HG02571 (cell line): ENCODE data around the gene RPH3AL.

Experiments
- ATAC-seq: cut with Tn5 transposase; IDR thresholded peaks from one replicate; pipeline ENCODE4 v1.9.1; 2021; ENCODE audit warnings: mild to moderate bottlenecking, moderate library complexity; ENCODE audit not compliant: unreplicated experiment

The RPH3AL gene

DNA sequence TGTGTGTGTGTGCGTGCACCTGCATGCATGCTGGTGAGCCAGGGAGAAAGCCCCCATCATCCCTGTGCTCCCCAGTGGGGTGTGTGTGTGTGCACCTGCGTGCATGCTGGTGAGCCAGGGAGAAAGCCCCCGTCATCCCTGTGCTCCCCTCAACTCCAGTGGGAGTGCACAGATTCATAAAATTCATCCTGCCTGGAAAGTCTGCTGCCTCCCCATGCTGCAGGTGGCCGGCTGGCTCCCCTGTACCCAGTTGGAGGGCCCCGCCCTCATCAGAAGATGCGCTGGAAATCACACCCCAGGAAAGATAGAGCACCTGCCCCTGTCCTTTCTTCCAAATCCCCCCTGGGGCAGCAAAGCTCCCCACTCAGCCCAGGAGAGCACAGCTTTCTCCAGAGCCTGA, 86.4 kb downstream of the RPH3AL start:
- ATAC-seq: no peak

DNA sequence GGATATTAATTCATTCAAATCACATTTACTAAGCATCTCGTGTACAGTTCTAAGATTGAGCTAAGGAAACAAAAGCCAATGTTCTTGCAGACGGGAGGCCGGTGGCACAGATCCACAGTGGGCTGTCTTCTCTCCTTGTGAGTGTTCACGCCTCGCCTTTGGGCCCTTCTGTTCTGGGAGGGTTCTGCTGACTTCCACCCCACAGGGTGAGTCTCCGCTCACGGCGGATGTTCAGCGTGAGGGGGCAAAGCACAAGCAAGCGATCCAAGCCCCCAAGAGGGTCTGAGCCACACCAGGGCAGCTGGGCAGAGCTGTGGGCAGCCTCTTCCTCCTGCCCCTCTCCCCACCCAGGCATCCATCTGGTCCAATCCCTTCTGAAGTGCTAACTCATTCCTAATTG, 86.9 kb downstream of the RPH3AL start:
- ATAC-seq: no peak

DNA sequence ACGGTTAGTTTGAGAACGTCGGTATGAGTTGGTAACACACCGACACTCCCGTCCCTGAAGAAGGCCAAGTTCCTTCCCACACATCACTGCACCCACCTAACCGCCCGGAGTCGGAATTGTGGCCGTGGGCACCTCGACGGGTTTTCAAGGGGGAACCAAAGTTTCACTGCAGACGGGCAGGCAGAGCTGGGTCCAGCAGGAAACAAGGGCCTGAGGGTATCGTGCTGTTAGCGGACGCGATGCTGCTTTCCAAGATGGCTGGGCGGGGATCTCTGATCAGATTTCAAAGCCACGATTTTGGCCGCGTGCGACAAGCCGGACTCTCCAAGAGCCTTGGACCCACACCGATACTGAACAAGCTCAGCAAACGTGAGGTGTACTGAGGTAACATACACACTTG, 88.8 kb downstream of the RPH3AL start:
- no peak for ATAC-seq

GRCh38 chr17:263271-263670, 89.3 kb downstream of the RPH3AL start:
- ATAC-seq: no peak

GRCh38 chr17:261635-262034, 91.0 kb downstream of the RPH3AL start:
- no peak for ATAC-seq

- no peak for ATAC-seq
Observed at GRCh38 chr17:260944-261343, 91.7 kb downstream of the RPH3AL start.

DNA sequence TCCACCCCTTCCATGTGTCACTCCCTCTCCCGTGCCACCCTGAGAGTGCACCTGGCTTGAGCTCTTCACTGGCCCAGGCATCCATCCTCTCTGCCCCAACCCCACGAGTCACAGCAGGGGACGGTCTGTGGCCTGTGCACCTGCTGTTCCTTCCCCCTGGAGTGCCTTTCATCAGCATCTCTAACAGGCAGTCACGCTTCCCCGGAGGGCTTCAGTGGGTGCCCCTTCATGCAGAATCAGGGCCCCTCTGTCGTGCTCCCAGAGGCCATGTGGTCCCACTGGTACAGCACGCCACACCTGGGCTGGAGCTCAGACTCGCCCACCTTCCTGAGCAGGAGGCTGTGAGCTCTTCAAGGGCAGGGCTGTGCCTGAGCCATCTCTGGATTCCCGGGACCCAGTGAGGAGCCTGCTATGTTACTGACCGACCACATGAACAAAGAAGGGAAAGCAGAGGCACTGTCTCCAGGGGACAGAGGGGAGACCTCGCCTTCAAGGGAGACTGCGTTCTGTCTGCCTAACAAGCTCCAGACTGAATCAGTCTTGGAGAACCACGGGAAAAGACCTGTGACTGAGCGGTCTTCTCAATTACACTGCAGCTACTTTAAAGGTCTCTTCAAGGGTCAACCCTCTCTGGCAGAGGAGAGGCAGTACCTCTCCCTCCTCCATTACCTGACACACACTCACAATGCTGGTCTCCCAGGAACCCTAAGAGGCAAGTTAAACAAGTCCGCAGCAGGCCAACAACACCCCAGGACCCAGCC, 92.4 kb downstream of the RPH3AL start:
- no peak for ATAC-seq

DNA sequence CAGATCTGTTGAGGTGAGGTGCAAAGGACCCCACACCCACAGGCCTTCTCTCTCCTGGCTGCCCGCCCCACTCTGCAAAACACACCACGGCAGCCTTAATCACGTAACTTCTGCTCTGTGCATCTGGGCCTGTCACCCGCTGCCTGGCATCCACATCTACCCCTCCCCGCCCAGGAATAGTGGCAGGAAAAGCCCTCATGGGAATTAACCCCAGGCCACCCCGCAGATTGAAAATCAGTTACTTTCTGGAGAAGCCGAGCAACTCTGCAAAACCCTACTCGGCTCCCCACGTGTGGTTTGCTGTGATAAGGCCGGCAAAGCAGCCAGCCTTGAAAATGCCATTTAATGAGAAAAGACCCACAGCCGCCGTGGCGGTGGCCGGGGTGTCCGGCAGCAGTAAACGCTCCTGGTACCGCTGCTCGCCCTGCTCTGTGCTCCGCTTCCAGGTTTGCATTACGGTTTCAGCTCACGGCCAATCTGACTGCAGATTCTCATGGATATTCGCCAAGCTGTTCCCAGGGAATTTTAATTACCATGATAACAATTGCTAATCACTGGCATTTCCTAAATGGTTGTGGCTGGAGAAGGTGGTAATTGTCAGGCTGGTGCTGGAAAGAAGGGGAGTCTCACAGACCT, 93.1 kb downstream of the RPH3AL start:
- no peak for ATAC-seq

GRCh38 chr17:258906-259305, 93.7 kb downstream of the RPH3AL start:
- ATAC-seq: no peak

DNA sequence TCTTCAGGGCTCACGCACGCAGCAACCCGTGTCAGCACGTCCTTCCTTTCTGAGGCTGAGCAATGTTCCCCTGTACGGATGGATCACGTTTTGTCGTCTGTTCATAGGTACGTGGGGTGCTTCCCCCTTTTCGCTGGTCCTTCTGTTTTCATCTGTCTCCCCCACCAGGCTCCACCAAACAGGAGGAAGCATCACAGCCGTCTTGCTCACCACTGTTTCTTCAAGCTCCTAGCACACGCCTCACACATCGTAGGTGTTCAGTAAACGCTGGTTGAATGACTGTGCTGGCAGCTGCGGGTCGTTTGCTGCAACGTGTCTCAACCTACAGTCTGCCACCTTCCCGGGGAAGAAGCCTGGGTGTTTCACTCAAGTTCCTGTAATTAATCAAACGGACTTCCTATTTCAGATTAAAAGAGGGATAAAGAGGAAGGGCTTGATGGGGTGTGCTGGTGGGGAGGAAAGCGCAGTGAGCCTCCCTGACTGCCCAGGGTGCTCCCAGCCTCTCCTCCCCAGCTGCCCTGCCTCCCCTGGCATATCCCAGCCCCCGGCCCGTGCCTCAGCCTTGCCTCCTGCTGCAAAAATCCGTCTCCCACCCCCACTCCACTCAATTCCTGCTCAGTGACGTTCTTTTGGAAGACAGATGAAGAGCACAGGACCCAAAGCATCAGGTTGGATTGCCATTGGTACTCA, 94.4 kb downstream of the RPH3AL start:
- ATAC-seq: no peak

DNA sequence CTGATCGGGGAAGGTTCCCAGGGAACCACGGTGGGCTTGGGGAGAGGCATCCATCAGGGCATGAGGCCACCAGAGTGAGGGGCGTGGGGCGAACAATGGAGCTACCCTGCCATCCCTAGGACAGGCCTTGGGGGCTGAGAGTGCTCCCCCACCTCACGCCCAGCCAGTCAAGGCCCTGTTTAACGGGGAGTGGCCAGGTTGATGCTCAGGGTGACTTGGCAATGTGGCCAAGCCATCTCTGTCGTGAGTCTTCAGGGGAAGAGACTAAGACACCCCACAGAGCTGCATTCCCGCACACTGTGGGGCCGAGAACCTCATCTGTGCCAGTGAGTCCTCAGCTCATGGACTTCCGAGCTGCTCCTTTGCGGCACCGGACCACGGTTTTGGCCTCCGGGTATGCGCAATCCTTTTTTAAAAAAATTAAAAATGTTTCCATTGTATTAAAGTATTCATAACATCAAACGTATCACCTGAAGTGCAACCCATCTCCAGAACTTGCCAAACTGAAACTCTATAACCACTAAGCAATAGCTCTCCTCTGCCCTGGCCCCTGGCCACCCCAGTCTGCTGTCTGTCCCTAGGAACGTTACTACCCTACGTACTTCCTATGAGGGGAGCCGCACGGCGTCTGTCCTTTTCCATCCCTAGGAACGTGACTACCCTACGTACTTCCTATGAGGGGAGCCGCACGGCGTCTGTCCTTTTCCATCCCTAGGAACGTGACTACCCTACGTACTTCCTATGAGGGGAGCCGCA, 99.3 kb downstream of the RPH3AL start:
- ATAC-seq: no peak

- ATAC-seq: no peak
Observed at GRCh38 chr17:252456-252855, 100.2 kb downstream of the RPH3AL start.

DNA sequence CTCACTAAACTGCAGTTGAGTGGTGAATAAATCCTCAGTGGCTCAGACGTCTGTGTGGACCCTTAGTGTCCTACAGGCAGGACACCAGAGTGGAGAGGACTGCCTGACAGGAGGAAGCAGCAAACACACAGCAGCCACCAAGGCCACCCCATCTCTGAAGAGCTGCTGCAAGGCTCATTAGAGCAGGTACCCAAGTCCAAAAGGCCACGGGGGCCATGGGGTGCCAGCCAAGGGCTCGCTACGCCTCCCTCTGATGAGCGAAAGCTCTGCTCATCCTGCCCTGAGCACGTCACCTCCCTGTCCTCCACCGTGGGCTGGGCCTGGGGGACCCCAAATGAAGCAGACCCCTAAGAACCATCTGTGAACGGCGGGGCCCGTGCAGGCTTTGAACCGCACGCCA, 101.1 kb downstream of the RPH3AL start:
- no peak for ATAC-seq

GRCh38 chr17:250487-251300, 101.9 kb downstream of the RPH3AL start:
- no peak for ATAC-seq

GRCh38 chr17:249236-249993, 103.2 kb downstream of the RPH3AL start:
- no peak for ATAC-seq

DNA sequence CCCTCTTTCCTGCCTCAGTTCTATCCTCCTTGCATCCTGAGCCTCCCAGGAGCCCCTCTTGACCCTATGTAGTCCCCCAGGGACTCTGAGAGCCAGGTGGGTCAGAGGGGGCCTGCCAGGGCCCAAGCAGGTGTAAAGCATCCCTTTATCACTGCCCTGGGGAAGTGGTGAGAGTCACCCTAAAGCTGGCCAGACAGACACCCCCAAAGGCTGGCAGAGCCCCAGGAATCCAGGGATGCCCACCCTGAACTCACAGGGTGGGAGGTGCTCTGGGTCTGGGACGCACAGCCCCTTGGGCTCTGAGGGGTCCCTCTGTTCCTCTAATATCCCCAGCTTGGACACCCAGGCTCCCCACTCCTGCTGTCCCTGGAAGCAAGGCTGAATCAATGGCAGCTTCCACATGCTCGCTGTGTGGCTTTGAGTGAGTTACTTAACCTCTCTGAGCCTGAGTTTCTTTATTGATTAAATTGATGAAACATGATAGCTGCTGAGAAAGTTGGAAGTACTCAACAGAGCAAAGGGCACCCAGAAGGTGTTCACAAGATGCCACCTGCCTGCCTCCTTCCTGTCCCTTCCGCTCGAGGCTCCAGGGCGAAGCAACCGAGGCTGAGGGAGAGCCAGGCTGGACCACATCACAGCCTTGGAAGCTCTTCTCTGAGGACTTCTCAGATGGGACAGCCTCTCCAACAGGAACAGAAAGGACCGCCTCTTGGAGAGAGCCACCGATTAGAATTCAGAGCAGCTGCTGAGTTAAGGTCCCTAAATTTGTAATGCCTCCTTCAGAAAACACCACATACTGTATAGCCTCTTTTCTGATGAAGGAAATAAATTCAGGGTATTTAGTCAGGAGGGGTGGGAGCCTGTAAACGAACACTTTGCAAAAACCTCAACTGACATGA, 104.0 kb downstream of the RPH3AL start:
- ATAC-seq: no peak

- ATAC-seq: no peak
Observed at GRCh38 chr17:247767-248166, 104.8 kb downstream of the RPH3AL start.

DNA sequence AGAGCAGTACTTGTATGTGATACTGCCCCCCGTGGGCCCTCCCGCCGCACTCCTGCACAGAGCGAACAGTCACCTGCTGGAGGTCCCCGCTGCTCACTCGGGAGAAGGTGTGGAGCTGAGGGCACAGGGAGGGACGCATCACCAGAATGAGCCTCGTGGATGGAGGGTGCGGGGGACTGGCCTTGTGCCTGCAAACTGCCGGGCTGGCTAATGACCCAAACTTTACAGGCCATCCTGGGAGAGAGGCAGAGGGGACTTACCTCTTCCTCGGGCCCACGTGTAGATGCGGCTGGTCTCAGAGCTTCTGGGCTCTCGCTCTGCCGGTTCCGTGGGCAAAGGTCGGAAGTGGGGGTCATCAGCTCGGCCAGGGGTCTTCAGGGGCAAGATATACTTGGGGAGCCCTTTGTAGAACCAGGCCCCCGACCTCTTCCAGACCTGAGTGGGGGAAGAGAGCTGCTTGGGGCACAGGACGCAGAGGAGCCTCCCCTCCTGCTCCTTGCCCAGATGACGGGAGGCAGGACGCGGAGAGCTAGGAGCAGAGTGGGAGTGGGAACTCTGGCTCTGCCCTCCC, 105.7 kb downstream of the RPH3AL start:
- ATAC-seq: no peak
